Progenitor cell of endocrine pancreas (in vitro differentiated cells): ENCODE results near the gene SH3PXD2A. TPM values are rescaled to one million over a fixed set of nuclear protein-coding genes. Genes with fewer than 3 reads are reported as not detected.

Experiments used
- DNase-seq: peaks from one replicate; pipeline ENCODE4 v3.0.0; 2021; ENCODE audit warnings: low spot score; ENCODE audit not compliant: unreplicated experiment
- H3K27ac Mint-ChIP-seq: 2 replicates; pipeline ENCODE4 v1.8.0; 2021; ENCODE audit warnings: mild to moderate bottlenecking, moderate library complexity, mixed read lengths
- H3K27me3 Mint-ChIP-seq: 2 replicates; pipeline ENCODE4 v1.8.0; 2021; ENCODE audit warnings: mixed read lengths
- H3K36me3 Mint-ChIP-seq: 2 replicates; pipeline ENCODE4 v1.8.0; 2022; ENCODE audit warnings: mixed read lengths; ENCODE audit not compliant: insufficient read depth
- H3K4me1 Mint-ChIP-seq: 2 replicates; pipeline ENCODE4 v1.8.0; 2021; ENCODE audit warnings: low read depth, mixed read lengths
- H3K4me3 Mint-ChIP-seq: 2 replicates; pipeline ENCODE4 v1.8.0; 2021; ENCODE audit warnings: low read depth, mild to moderate bottlenecking, moderate library complexity, mixed read lengths
- H3K9me3 Mint-ChIP-seq: 2 replicates; pipeline ENCODE4 v1.8.0; 2021; ENCODE audit warnings: low read depth, mixed read lengths
- total RNA-seq: library from RNA; stranded (reverse); gene quantifications from 2 replicates; pipeline ENCODE4 v1.2.1, GENCODE V29; 2021
- TF ChIP-seq, protein P1 (sequence below): fragments of 200-600 bp; sonication (generic); IDR thresholded peaks from one replicate; pipeline ENCODE4 v1.5.0; 2021; ENCODE audit warnings: antibody characterized with exemption, mild to moderate bottlenecking; ENCODE audit not compliant: unreplicated experiment

The SH3PXD2A gene
- total RNA-seq, 1 donor from 2014 or later: 28.0 TPM

DNA sequence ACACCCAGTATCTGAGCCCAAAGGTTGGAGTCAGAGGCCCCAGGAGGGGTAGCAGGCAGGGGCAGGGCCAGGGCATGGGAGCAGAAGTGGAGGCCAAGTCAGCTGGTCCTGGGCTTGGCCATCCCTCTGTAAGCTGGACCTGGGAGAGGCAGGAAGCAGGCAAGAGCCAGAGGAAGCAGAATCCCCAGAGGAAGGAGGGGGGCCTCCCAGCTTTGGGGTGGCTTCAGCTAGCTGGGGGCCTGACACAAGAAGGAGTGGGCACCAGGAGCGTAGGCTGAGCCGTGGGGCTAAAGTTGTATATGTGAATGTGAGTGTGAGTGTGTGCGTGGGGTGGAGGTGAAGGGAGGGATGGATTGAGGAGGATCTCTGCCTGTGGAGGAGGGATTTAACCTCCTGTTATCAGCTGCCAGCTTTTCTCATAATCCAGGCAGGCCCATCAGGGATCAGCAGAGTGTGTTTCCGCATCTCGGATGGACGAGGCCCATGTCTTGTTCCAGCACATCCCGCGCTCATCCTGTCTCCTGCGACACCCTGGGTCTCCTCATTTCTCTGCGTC is 307.9 kb downstream of the SH3PXD2A start:
- no peaks in the 10 kb centered on the region for H3K9me3 Mint-ChIP-seq

GRCh38 chr10:103546401-103546800 is 309.0 kb downstream of the SH3PXD2A start:
- TF ChIP-seq, protein P1, sequence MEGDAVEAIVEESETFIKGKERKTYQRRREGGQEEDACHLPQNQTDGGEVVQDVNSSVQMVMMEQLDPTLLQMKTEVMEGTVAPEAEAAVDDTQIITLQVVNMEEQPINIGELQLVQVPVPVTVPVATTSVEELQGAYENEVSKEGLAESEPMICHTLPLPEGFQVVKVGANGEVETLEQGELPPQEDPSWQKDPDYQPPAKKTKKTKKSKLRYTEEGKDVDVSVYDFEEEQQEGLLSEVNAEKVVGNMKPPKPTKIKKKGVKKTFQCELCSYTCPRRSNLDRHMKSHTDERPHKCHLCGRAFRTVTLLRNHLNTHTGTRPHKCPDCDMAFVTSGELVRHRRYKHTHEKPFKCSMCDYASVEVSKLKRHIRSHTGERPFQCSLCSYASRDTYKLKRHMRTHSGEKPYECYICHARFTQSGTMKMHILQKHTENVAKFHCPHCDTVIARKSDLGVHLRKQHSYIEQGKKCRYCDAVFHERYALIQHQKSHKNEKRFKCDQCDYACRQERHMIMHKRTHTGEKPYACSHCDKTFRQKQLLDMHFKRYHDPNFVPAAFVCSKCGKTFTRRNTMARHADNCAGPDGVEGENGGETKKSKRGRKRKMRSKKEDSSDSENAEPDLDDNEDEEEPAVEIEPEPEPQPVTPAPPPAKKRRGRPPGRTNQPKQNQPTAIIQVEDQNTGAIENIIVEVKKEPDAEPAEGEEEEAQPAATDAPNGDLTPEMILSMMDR: no peak
- peaks cover 13% of the 10 kb centered on the region for H3K27me3 Mint-ChIP-seq
- peak overlapping the region; percentile 7 for H3K27ac Mint-ChIP-seq
- no peaks in the 10 kb centered on the region for H3K9me3 Mint-ChIP-seq
- H3K36me3 Mint-ChIP-seq: no peaks in the 10 kb centered on the region
- H3K4me1 Mint-ChIP-seq: peaks cover 28% of the 10 kb centered on the region
- no peak for DNase-seq
- no peak overlapping the region for H3K4me3 Mint-ChIP-seq

More for the DNA sequence above, 307.9 kb downstream of the SH3PXD2A start:
- H3K36me3 Mint-ChIP-seq: no peaks in the 10 kb centered on the region
- TF ChIP-seq, protein P1: no peak
- no peak overlapping the region for H3K27ac Mint-ChIP-seq
- DNase-seq: no peak
- no peak overlapping the region for H3K4me3 Mint-ChIP-seq
- H3K27me3 Mint-ChIP-seq: peaks cover 17% of the 10 kb centered on the region
- H3K4me1 Mint-ChIP-seq: peaks cover 28% of the 10 kb centered on the region

GRCh38 chr10:103545771-103546281 is 309.6 kb downstream of the SH3PXD2A start:
- Mint-ChIP-seq H3K4me1 (peaks cover 28% of the 10 kb centered on the region), H3K27me3 (peaks cover 15% of the 10 kb centered on the region), H3K9me3 (no peaks in the 10 kb centered on the region), H3K4me3 (no peak overlapping the region), H3K36me3 (no peaks in the 10 kb centered on the region), H3K27ac (no peak overlapping the region)
- TF ChIP-seq, protein P1: no peak
- DNase-seq: no peak

DNA sequence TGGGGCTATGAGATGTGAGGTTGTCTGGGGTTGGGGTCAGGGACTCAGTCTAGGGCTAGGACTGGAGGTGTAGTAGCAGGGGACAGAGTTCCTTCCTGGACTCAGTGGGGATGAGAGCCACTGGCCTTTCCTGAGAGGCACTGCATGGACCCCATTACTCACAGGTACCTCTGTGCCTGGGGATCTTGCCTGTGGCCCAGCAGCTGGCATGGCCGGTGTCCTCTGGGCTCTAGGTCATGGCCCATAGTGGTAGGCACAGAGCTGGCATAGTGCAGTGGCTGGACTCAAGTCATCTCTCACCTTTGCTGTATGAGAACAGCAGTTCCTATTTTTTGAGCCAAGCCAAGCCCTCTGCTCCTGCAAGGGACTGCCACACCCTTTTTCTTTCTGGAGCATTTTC is 310.0 kb downstream of the SH3PXD2A start:
- Mint-ChIP-seq H3K9me3 (no peaks in the 10 kb centered on the region), H3K4me1 (peaks cover 28% of the 10 kb centered on the region), H3K36me3 (no peaks in the 10 kb centered on the region), H3K27me3 (peaks cover 17% of the 10 kb centered on the region), H3K27ac (no peak overlapping the region), H3K4me3 (no peak overlapping the region)
- TF ChIP-seq, protein P1: no peak
- no peak for DNase-seq

- Mint-ChIP-seq H3K36me3 (no peaks in the 10 kb centered on the region), H3K4me1 (peaks cover 28% of the 10 kb centered on the region), H3K9me3 (no peaks in the 10 kb centered on the region), H3K27me3 (peaks cover 14% of the 10 kb centered on the region), H3K4me3 (no peak overlapping the region), H3K27ac (no peak overlapping the region)
- no peak for DNase-seq
- TF ChIP-seq, protein P1: no peak
Observed at GRCh38 chr10:103544657-103545310, 310.6 kb downstream of the SH3PXD2A start.

Other genes starting within 250 kb of the SH3PXD2A start
- gene STN1, start 62.6 kb upstream of the SH3PXD2A start, total RNA-seq: 13.6 and 15.7 TPM in 2 replicates
- 29.8 and 29.9 TPM in 2 replicates for gene SLK, start 111.6 kb upstream of the SH3PXD2A start, total RNA-seq
- gene COL17A1, start 230.3 kb upstream of the SH3PXD2A start, total RNA-seq: 0.78 and 0.86 TPM in 2 replicates